HepG2 (cell line): ENCODE data around the gene KLK14. TPM values are rescaled to one million over a fixed set of nuclear protein-coding genes. Genes with fewer than 3 reads are reported as not detected.

Source experiments
- ATAC-seq: fragments of 200-7000 bp; cut with Tn5 transposase; 3 replicates; pipeline ENCODE4 v1.9.1; 2020; ENCODE audit warnings: mild to moderate bottlenecking, moderate library complexity
- BruUV-seq: library from RNA; stranded (reverse); fragments of 400-500 nt; replicated peaks from 2 replicates; lab custom pipeline; 2021; lab: Mats Ljungman, UMichigan
- CTCF ChIA-PET: fragments of 300-600 bp; formaldehyde crosslinking; extraction: SDS; loops from one replicate; lab custom pipeline; 2021; ENCODE audit warnings: low total read pairs, inconsistent platforms, low intra/inter-chr PET ratio; lab: Yijun Ruan, JAX
- POLR2A ChIA-PET: fragments of 350-600 bp; sonication (Branson Sonifier 250); formaldehyde crosslinking; loops from one replicate; lab custom pipeline; 2020; ENCODE audit warnings: antibody characterized with exemption, inconsistent platforms; lab: Yijun Ruan, JAX
- DNase-seq: peaks from one replicate; pipeline ENCODE4 v3.0.0-alpha.2; 2015; ENCODE audit warnings: low spot score
- FAIRE-seq: peaks from 3 replicates; lab custom pipeline; 2011; peaks lifted over from hg19 to GRCh38; lab: Jason Lieb, UNC
- H2AFZ ChIP-seq: one replicate; pipeline ENCODE4 v1.6.1; 2011; ENCODE audit warnings: low read length, inconsistent platforms
- H3K27ac ChIP-seq: fragments of 300-600 bp; 3 replicates; pipeline ENCODE4 v1.8.0; 2011; ENCODE audit warnings: mixed run types, mild to moderate bottlenecking, mixed read lengths, low read length, inconsistent platforms; ENCODE audit not compliant: insufficient read depth; ENCODE audit errors: extremely low read length
- H3K27me3 ChIP-seq, 2 experiments: fragments of 200-600 bp in 1 of 2; 2 replicates in 1 of 2; 3 replicates in 1 of 2; pipeline versions ENCODE4 v1.6.0 to v1.8.0; 2011; ENCODE audit warnings: low read length in 2 of 2, mild to moderate bottlenecking in 2 of 2, moderate library complexity in 2 of 2, inconsistent platforms in 1 of 2; ENCODE audit not compliant: insufficient read depth in 2 of 2, control insufficient read depth in 1 of 2
- H3K36me3 ChIP-seq, 2 experiments: fragments of 200-600 bp in 1 of 2; replicated peaks in 1 of 2; 2 replicates in 1 of 2; 3 replicates in 1 of 2; pipeline versions ENCODE4 v1.5.1 to v1.8.0; 2011; ENCODE audit warnings: low read length in 2 of 2, inconsistent platforms in 1 of 2; ENCODE audit not compliant: insufficient read depth in 2 of 2, control insufficient read depth in 1 of 2
- H3K4me1 ChIP-seq: 2 replicates; pipeline ENCODE4 v1.5.1; 2012; ENCODE audit warnings: low read length, inconsistent platforms; ENCODE audit not compliant: insufficient read depth
- H3K4me2 ChIP-seq: 2 replicates; pipeline ENCODE4 v1.6.0; 2011; ENCODE audit warnings: low read depth, low read length, inconsistent platforms
- H3K4me3 ChIP-seq, 3 experiments: fragments of 200-600 bp in 1 of 3; sonication (generic), shearing (Covaris generic) in 1 of 3; replicated peaks in 1 of 3; 2 replicates each; pipeline ENCODE4 v1.5.1; 2011 to 2016; ENCODE audit warnings: low read length in 3 of 3, inconsistent platforms in 2 of 3, low read depth in 2 of 3, mild to moderate bottlenecking in 2 of 3, control low read depth in 1 of 3, mixed read lengths in 1 of 3; ENCODE audit not compliant: insufficient read depth in 1 of 3
- H3K79me2 ChIP-seq: one replicate; pipeline ENCODE4 v1.6.1; 2011; ENCODE audit warnings: low read length, inconsistent platforms; ENCODE audit not compliant: insufficient read depth
- H3K9ac ChIP-seq: 2 replicates; pipeline ENCODE4 v1.6.0; 2011; ENCODE audit warnings: mild to moderate bottlenecking, low read depth, low read length, inconsistent platforms; ENCODE audit not compliant: insufficient read depth
- H3K9me3 ChIP-seq: 2 replicates; pipeline ENCODE4 v1.5.1; 2012; ENCODE audit warnings: mild to moderate bottlenecking, low read length
- H4K20me1 ChIP-seq: 2 replicates; pipeline ENCODE4 v1.6.0; 2011; ENCODE audit warnings: inconsistent platforms, mild to moderate bottlenecking, low read length, moderate library complexity; ENCODE audit not compliant: insufficient read depth
- ATF1 ChIP-seq: IDR thresholded peaks from 2 replicates; pipeline ENCODE4 v1.6.1; 2016; ENCODE audit warnings: mild to moderate bottlenecking, control low read depth
- CREB3 ChIP-seq: sonication (generic); formaldehyde crosslinking; IDR thresholded peaks from 2 replicates; pipeline ENCODE4 v1.5.0; 2020; ENCODE audit warnings: missing genetic modification reagents
- FOXC1 ChIP-seq: sonication (generic); formaldehyde crosslinking; IDR thresholded peaks from 2 replicates; pipeline ENCODE4 v1.8.0; 2022; ENCODE audit warnings: mild to moderate bottlenecking, missing genetic modification reagents, borderline replicate concordance
- GATAD1 ChIP-seq: IDR thresholded peaks from 2 replicates; pipeline ENCODE4 v1.6.1; 2016; ENCODE audit warnings: missing genetic modification reagents, missing compliant biosample characterization
- MAF1 ChIP-seq: sonication (generic); formaldehyde crosslinking; IDR thresholded peaks from 2 replicates; pipeline ENCODE4 v1.5.0; 2020; ENCODE audit warnings: missing genetic modification reagents, borderline replicate concordance
- MEF2D ChIP-seq: sonication (generic); formaldehyde crosslinking; IDR thresholded peaks from 2 replicates; pipeline ENCODE4 v1.5.1; 2020; ENCODE audit warnings: mild to moderate bottlenecking, missing genetic modification reagents
- NFYC ChIP-seq: IDR thresholded peaks from 2 replicates; pipeline ENCODE4 v1.6.1; 2016; ENCODE audit warnings: missing genetic modification reagents, missing compliant biosample characterization
- POLR2G ChIP-seq: fragments of 200-400 bp; formaldehyde crosslinking; IDR thresholded peaks from 2 replicates; pipeline ENCODE4 v1.6.1; 2018; ENCODE audit warnings: mild to moderate bottlenecking, low read depth, low read length, moderate library complexity
- REPIN1 ChIP-seq: sonication (generic); formaldehyde crosslinking; IDR thresholded peaks from 2 replicates; pipeline ENCODE4 v1.8.0; 2022; ENCODE audit warnings: missing genetic modification reagents, low read depth, mild to moderate bottlenecking, borderline replicate concordance
- RFXAP ChIP-seq: sonication (generic); formaldehyde crosslinking; IDR thresholded peaks from 2 replicates; pipeline ENCODE4 v1.4.0; 2020; ENCODE audit warnings: missing genetic modification reagents, borderline replicate concordance
- SAFB2 ChIP-seq: sonication (generic); formaldehyde crosslinking; IDR thresholded peaks from 2 replicates; pipeline ENCODE4 v1.5.1; 2020; ENCODE audit warnings: missing genetic modification reagents, low read depth, mild to moderate bottlenecking, borderline replicate concordance
- YEATS4 ChIP-seq: sonication (generic); formaldehyde crosslinking; IDR thresholded peaks from 2 replicates; pipeline ENCODE4 v1.4.0; 2020; ENCODE audit warnings: missing genetic modification reagents, borderline replicate concordance
- ZNF121 ChIP-seq: sonication (generic); formaldehyde crosslinking; IDR thresholded peaks from 2 replicates; pipeline ENCODE4 v1.5.0; 2020; ENCODE audit warnings: mild to moderate bottlenecking, missing genetic modification reagents
- ZNF282 ChIP-seq: fragments of 450-650 bp; IDR thresholded peaks from 2 replicates; pipeline ENCODE4 v1.6.1; 2018; ENCODE audit not compliant: partially characterized antibody
- WGBS: methylation state at CpG from one replicate; pipeline ENCODE4 v1.1.6; 2017; ENCODE audit warnings: low lambda C conversion rate; 5-methylcytosine and 5-hydroxymethylcytosine counted together
- in situ Hi-C: cut with HindIII; loops from 2 replicates; pipeline ENCODE4 v1.10.0; 2017; ENCODE audit warnings: low pct_unique_long_range_greater_than_20kb; ENCODE audit not compliant: extremely low pct_ligation_motif_present
- intact Hi-C: fragments of 100-400 bp; cut with micrococcal nuclease; formaldehyde crosslinking; loops from one replicate; pipeline ENCODE4 v1.10.0; 2022; ENCODE audit not compliant: unreplicated experiment
- polyA plus RNA-seq, 8 experiments: library from polyadenylated mRNA; depleted of rRNA in 3 of 8; stranded (reverse) in 7 of 8; unstranded in 1 of 8; fragments of >200 nt; fragmentation: Illumina TruSeq in 4 of 8; extraction: Trizol in 4 of 8; gene quantifications; 2 replicates each; pipeline versions ENCODE4 v1.2.1 to v1.2.3, GENCODE V29; 2011 to 2016; ENCODE audit warnings: low read depth in 4 of 8, missing spikeins in 1 of 8, mixed read lengths in 1 of 8; ENCODE audit not compliant: insufficient read depth in 1 of 8
- total RNA-seq, 5 experiments: library from RNA; depleted of rRNA; stranded (reverse); fragments of >200 nt; fragmentation: Illumina TruSeq; extraction: Trizol; gene quantifications; 2 replicates each; pipeline ENCODE4 v1.2.3, GENCODE V29; 2016; ENCODE audit warnings: low read depth in 1 of 5
- TF ChIP-seq, protein P1 (sequence below): IDR thresholded peaks from 2 replicates; pipeline ENCODE4 v1.6.1; 2016; ENCODE audit warnings: control low read depth
- TF ChIP-seq, protein P2 (sequence below): sonication (generic); formaldehyde crosslinking; conservative IDR thresholded peaks from 2 replicates; pipeline ENCODE4 v1.4.0; 2020; ENCODE audit warnings: mild to moderate bottlenecking, missing genetic modification reagents, moderate library complexity

Gene KLK14
- total and polyA plus RNA-seq, 2 of the 13 experiments (the other 11 are each of a cell fraction or from before 2014, with no cell fraction given), result not detected

DNA sequence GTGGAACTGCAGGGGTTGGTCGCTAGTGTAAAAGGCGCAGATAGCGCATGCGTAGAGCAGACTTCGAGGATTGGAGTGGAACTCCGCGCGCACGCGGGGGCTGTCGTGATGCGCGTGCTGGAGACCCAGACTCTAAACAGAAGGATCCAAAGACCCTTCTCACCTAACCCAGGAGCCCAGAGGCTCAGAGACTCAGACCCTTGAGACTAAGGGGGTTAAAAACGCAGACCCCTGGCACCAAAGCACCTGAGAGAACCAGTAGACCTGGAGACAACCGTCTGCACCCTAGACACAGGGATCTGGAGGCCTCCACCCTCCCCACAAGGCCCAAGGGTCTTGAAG is 26.1 kb upstream of the KLK14 start (continued):
- TF ChIP-seq, protein P1, sequence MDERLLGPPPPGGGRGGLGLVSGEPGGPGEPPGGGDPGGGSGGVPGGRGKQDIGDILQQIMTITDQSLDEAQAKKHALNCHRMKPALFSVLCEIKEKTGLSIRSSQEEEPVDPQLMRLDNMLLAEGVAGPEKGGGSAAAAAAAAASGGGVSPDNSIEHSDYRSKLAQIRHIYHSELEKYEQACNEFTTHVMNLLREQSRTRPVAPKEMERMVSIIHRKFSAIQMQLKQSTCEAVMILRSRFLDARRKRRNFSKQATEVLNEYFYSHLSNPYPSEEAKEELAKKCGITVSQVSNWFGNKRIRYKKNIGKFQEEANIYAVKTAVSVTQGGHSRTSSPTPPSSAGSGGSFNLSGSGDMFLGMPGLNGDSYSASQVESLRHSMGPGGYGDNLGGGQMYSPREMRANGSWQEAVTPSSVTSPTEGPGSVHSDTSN (CRISPR knock-in tag), result no peak
- peak; percentile 14; the same call in 1 of the 2 replicates for TF ChIP-seq RFXAP (CRISPR knock-in tag)
- 0 out of 2 replicates have a peak, but pooled peaks have one; percentile 4 for TF ChIP-seq CREB3 (CRISPR knock-in tag)
- TF ChIP-seq MAF1 (CRISPR knock-in tag), result 0 out of 2 replicates have a peak, but pooled peaks have one; percentile 5

DNA sequence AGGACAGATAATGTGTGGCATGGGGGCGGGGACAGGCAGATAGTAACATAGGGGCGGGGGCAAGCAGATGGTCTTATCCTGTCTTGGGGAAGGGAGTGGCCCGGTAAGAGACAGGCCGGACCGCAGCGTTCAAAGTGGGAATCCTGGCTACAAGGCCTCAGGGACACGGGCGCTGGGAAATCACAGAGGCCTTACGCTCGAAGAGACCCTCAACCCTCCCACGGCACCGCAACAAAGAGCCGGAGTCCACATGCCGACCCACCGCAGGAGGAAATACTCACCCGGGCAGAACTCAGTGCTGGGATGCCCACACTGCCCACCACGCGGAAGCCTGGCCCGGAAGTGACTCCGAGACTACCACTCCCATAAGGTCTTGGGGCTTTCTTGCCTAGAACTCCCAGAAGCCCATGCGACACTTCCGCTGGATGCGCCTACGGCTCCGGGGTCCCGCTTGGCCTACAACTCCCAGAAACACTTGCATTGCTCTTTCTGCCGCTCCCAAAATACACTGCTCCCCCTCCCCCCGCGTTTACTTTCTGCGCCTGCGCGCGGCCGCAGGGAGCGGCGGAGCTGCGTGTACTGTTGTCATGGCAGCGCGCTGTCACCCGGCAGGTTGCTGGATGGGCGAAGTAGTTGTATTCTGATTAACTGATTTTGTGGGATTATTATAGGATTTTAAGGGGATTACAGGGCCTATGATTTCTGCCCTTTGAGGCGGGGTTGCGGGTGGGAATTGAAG is 25.5 kb upstream of the KLK14 start, which contains the start of gene CTU1:
Gene CTU1 (minus strand): TSS at position 344 of the 739 bp plus-strand sequence. CDS start 3,840 bp downstream, outside the sequence.
- peak within 1 kb of the TSS; percentile 52 for H3K27ac ChIP-seq
- POLR2A ChIA-PET, result no interaction called here
- peak within 1 kb of the TSS; percentile 76 for H3K9ac ChIP-seq
- peaks cover 15% of the 10 kb centered on the region for H3K4me1 ChIP-seq
- H3K4me3 ChIP-seq, result peak within 1 kb of the TSS; percentile 66 to 91 (median 90)
- H2AFZ ChIP-seq, result no peak within 1 kb of the TSS
- no peaks in the 10 kb centered on the region for H3K9me3 ChIP-seq
- FAIRE-seq (peak; percentile 98), ATAC-seq (peak; percentile 98), DNase-seq (peak; percentile 98)
- H3K27me3 ChIP-seq, result peaks cover 0 to 9% of the 10 kb centered on the region in 2 experiments; a peak in 1 of 5 replicates
- CTCF ChIA-PET, result no interaction called here
- H3K79me2 ChIP-seq, result peaks cover 3% of the 10 kb centered on the region
- intact Hi-C loops, result loop anchor here (10.0 kb wide), 1 partner anchor 173 kb away; no protein-coding TSS in a partner anchor
- WGBS, result 0% methylated on average over 21 of the region's 43 CpGs
- in situ Hi-C loops, result no loop called here
- peaks cover 0 to 2% of the 10 kb centered on the region in 2 experiments; a peak in 1 of 5 replicates for H3K36me3 ChIP-seq
- H3K4me2 ChIP-seq, result peak within 1 kb of the TSS; percentile 92
- BruUV-seq, result no TSS peak
- no peaks in the 10 kb centered on the region for H4K20me1 ChIP-seq
- TF ChIP-seq ATF1 (CRISPR knock-in tag) (peak; percentile 56), NFYC (CRISPR knock-in tag) (peak; percentile 37; the same call in 1 of the 2 replicates), MEF2D (CRISPR knock-in tag) (peak; percentile 35; the same call in 1 of the 2 replicates), FOXC1 (CRISPR knock-in tag) (peak; percentile 57), SAFB2 (CRISPR knock-in tag) (no peak), ZNF282 (no peak), GATAD1 (CRISPR knock-in tag) (peak; percentile 88), YEATS4 (CRISPR knock-in tag) (peak; percentile 88; the same call in 1 of the 2 replicates), ZNF121 (no peak), REPIN1 (CRISPR knock-in tag) (peak; percentile 21; the same call in 1 of the 2 replicates), POLR2G (peak; percentile 85)
- TF ChIP-seq, protein P2, sequence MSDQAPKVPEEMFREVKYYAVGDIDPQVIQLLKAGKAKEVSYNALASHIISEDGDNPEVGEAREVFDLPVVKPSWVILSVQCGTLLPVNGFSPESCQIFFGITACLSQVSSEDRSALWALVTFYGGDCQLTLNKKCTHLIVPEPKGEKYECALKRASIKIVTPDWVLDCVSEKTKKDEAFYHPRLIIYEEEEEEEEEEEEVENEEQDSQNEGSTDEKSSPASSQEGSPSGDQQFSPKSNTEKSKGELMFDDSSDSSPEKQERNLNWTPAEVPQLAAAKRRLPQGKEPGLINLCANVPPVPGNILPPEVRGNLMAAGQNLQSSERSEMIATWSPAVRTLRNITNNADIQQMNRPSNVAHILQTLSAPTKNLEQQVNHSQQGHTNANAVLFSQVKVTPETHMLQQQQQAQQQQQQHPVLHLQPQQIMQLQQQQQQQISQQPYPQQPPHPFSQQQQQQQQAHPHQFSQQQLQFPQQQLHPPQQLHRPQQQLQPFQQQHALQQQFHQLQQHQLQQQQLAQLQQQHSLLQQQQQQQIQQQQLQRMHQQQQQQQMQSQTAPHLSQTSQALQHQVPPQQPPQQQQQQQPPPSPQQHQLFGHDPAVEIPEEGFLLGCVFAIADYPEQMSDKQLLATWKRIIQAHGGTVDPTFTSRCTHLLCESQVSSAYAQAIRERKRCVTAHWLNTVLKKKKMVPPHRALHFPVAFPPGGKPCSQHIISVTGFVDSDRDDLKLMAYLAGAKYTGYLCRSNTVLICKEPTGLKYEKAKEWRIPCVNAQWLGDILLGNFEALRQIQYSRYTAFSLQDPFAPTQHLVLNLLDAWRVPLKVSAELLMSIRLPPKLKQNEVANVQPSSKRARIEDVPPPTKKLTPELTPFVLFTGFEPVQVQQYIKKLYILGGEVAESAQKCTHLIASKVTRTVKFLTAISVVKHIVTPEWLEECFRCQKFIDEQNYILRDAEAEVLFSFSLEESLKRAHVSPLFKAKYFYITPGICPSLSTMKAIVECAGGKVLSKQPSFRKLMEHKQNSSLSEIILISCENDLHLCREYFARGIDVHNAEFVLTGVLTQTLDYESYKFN, result 0 out of 2 replicates have a peak, but pooled peaks have one; percentile 31
